Measurements from ENCODE around the gene UBAC2. TPM values are rescaled to one million over a fixed set of nuclear protein-coding genes. Genes with fewer than 3 reads are reported as not detected.

Gene UBAC2
- total and polyA plus RNA-seq, 2 donors (not counting 1 experiment from before 2014, with no cell fraction given): 32.4 to 87.4 TPM

- Histone ChIP-seq H3K4me2 (ENCODE audit: extremely low read depth, insufficient read depth, low read length) (no peak overlapping the region), H3K27ac (ENCODE audit: insufficient read depth, low read length) (no peak overlapping the region), H4K20me1 (ENCODE audit: control insufficient read depth, extremely low read depth, insufficient read depth, low read length) (no peaks in the 10 kb centered on the region), H3K9ac (ENCODE audit: insufficient read depth, low read length) (no peak overlapping the region), H3K4me3 (replicated peaks in 1 of 4; ENCODE audit: control extremely low read depth in 1 of 4, insufficient read depth in 1 of 4, low read depth in 3 of 4, low read length in 4 of 4) (no peak overlapping the region), H3K36me3 (ENCODE audit: control insufficient read depth, insufficient read depth, low read length) (no peaks in the 10 kb centered on the region), H3K4me1 (ENCODE audit: control insufficient read depth, extremely low read depth, insufficient read depth, low read length) (no peaks in the 10 kb centered on the region), H2AFZ (ENCODE audit: low read length) (no peak overlapping the region), H3K27me3 (ENCODE audit: control insufficient read depth, insufficient read depth, low read length) (peaks cover 2% of the 10 kb centered on the region), H3K9me3 (ENCODE audit: control insufficient read depth, insufficient read depth, low read depth, low read length) (no peaks in the 10 kb centered on the region), H3K79me2 (ENCODE audit: control insufficient read depth, insufficient read depth, low read length) (no peaks in the 10 kb centered on the region)
- no peak for TF ChIP-seq EZH2 (IDR thresholded peaks at IDR 0.05; ENCODE audit: low read length, missing control alignments)
- TF ChIP-seq, protein P1, sequence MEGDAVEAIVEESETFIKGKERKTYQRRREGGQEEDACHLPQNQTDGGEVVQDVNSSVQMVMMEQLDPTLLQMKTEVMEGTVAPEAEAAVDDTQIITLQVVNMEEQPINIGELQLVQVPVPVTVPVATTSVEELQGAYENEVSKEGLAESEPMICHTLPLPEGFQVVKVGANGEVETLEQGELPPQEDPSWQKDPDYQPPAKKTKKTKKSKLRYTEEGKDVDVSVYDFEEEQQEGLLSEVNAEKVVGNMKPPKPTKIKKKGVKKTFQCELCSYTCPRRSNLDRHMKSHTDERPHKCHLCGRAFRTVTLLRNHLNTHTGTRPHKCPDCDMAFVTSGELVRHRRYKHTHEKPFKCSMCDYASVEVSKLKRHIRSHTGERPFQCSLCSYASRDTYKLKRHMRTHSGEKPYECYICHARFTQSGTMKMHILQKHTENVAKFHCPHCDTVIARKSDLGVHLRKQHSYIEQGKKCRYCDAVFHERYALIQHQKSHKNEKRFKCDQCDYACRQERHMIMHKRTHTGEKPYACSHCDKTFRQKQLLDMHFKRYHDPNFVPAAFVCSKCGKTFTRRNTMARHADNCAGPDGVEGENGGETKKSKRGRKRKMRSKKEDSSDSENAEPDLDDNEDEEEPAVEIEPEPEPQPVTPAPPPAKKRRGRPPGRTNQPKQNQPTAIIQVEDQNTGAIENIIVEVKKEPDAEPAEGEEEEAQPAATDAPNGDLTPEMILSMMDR (conservative IDR thresholded peaks at IDR 0.05 in 1 of 2, IDR thresholded peaks at IDR 0.05 in 1 of 2; ENCODE audit: low read depth in 1 of 2, low read length in 2 of 2): no peak
- no peak for DNase-seq (ENCODE audit: low read depth in 2 of 2)
These were observed 198.4 kb downstream of the UBAC2 start for GRCh38 chr13:99398916-99399622.

- Histone ChIP-seq H3K4me3 (replicated peaks in 1 of 4; ENCODE audit: control extremely low read depth in 1 of 4, insufficient read depth in 1 of 4, low read depth in 3 of 4, low read length in 4 of 4) (no peak overlapping the region), H3K79me2 (ENCODE audit: control insufficient read depth, insufficient read depth, low read length) (no peaks in the 10 kb centered on the region), H3K27ac (ENCODE audit: insufficient read depth, low read length) (no peak overlapping the region), H2AFZ (ENCODE audit: low read length) (no peak overlapping the region), H3K36me3 (ENCODE audit: control insufficient read depth, insufficient read depth, low read length) (no peaks in the 10 kb centered on the region), H3K4me2 (ENCODE audit: extremely low read depth, insufficient read depth, low read length) (no peak overlapping the region), H4K20me1 (ENCODE audit: control insufficient read depth, extremely low read depth, insufficient read depth, low read length) (no peaks in the 10 kb centered on the region), H3K9me3 (ENCODE audit: control insufficient read depth, insufficient read depth, low read depth, low read length) (no peaks in the 10 kb centered on the region), H3K27me3 (ENCODE audit: control insufficient read depth, insufficient read depth, low read length) (peaks cover 2% of the 10 kb centered on the region), H3K4me1 (ENCODE audit: control insufficient read depth, extremely low read depth, insufficient read depth, low read length) (no peaks in the 10 kb centered on the region), H3K9ac (ENCODE audit: insufficient read depth, low read length) (no peak overlapping the region)
- no peak for DNase-seq (ENCODE audit: low read depth in 2 of 2)
- TF ChIP-seq, protein P1 (conservative IDR thresholded peaks at IDR 0.05 in 1 of 2, IDR thresholded peaks at IDR 0.05 in 1 of 2; ENCODE audit: low read depth in 1 of 2, low read length in 2 of 2): no peak
- TF ChIP-seq EZH2 (IDR thresholded peaks at IDR 0.05; ENCODE audit: low read length, missing control alignments): no peak
These were observed 198.9 kb downstream of the UBAC2 start for GRCh38 chr13:99399623-99399974.

- H3K27me3 ChIP-seq (ENCODE audit: control insufficient read depth, insufficient read depth, low read length): peaks cover 3% of the 10 kb centered on the region
- no peaks in the 10 kb centered on the region for H3K79me2 ChIP-seq (ENCODE audit: control insufficient read depth, insufficient read depth, low read length)
- no peak overlapping the region for H3K4me3 ChIP-seq (replicated peaks in 1 of 4; ENCODE audit: control extremely low read depth in 1 of 4, insufficient read depth in 1 of 4, low read depth in 3 of 4, low read length in 4 of 4)
- no peak overlapping the region for H3K27ac ChIP-seq (ENCODE audit: insufficient read depth, low read length)
- H3K9ac ChIP-seq (ENCODE audit: insufficient read depth, low read length): no peak overlapping the region
- H3K36me3 ChIP-seq (ENCODE audit: control insufficient read depth, insufficient read depth, low read length): no peaks in the 10 kb centered on the region
- DNase-seq (ENCODE audit: low read depth in 2 of 2): no peak
- H3K4me1 ChIP-seq (ENCODE audit: control insufficient read depth, extremely low read depth, insufficient read depth, low read length): no peaks in the 10 kb centered on the region
- H4K20me1 ChIP-seq (ENCODE audit: control insufficient read depth, extremely low read depth, insufficient read depth, low read length): no peaks in the 10 kb centered on the region
- no peaks in the 10 kb centered on the region for H3K9me3 ChIP-seq (ENCODE audit: control insufficient read depth, insufficient read depth, low read depth, low read length)
- H3K4me2 ChIP-seq (ENCODE audit: extremely low read depth, insufficient read depth, low read length): no peak overlapping the region
- H2AFZ ChIP-seq (ENCODE audit: low read length): no peak overlapping the region
- no peak for TF ChIP-seq EZH2 (IDR thresholded peaks at IDR 0.05; ENCODE audit: low read length, missing control alignments)
- TF ChIP-seq, protein P1 (conservative IDR thresholded peaks at IDR 0.05 in 1 of 2, IDR thresholded peaks at IDR 0.05 in 1 of 2; ENCODE audit: low read depth in 1 of 2, low read length in 2 of 2): no peak
These were observed 202.9 kb downstream of the UBAC2 start for GRCh38 chr13:99403458-99403971.

Data from fibroblast of lung (primary cell).